B cell (primary cell): Measurements from ENCODE around the gene CASK. TPM values are rescaled to one million over a fixed set of nuclear protein-coding genes. Genes with fewer than 3 reads are reported as not detected.

ENCODE experiments used
- ATAC-seq: fragments of 200-7000 bp; cut with Tn5 transposase; one replicate; pipeline ENCODE4 v1.10.0; 2021; ENCODE audit warnings: low read depth, mild to moderate bottlenecking, moderate number of reproducible peaks, moderate library complexity
- CTCF ChIA-PET: fragments of 350-600 bp; sonication (Branson Sonifier 250); formaldehyde crosslinking; loops from one replicate; lab custom pipeline; 2021; ENCODE audit warnings: antibody characterized with exemption, inconsistent platforms; lab: Charles Lee
- POLR2A ChIA-PET: fragments of 350-600 bp; sonication (Branson Sonifier 250); formaldehyde crosslinking; loops from one replicate; lab custom pipeline; 2021; ENCODE audit warnings: antibody characterized with exemption; lab: Charles Lee
- DNase-seq: peaks from one replicate; pipeline ENCODE4 v3.0.0; 2013
- H2AFZ ChIP-seq: 2 replicates; pipeline ENCODE4 v1.6.1; 2012; ENCODE audit warnings: mild to moderate bottlenecking, low read depth, low read length; ENCODE audit not compliant: insufficient read depth, poor library complexity, severe bottlenecking
- H3K27ac ChIP-seq, 2 donors: 1 replicate in 1 of 2; 2 replicates in 1 of 2; pipeline ENCODE4 v1.5.1; 2012 to 2013; ENCODE audit warnings: low read length in 2 of 2, mild to moderate bottlenecking in 2 of 2, moderate library complexity in 1 of 2
- H3K27me3 ChIP-seq, 4 experiments: fragments of 200-600 bp in 1 of 4; sonication (generic) in 1 of 4; replicated peaks in 1 of 4; 1 replicate in 2 of 4; 2 replicates in 2 of 4; pipeline versions ENCODE4 v1.6.1 to v1.7.0; 2013 to 2016; ENCODE audit warnings: low read length in 3 of 4, mild to moderate bottlenecking in 2 of 4, mixed read lengths in 1 of 4, moderate library complexity in 1 of 4; ENCODE audit not compliant: insufficient read depth in 4 of 4, control insufficient read depth in 3 of 4; ENCODE audit errors: control extremely low read depth in 1 of 4
- H3K36me3 ChIP-seq, 2 experiments: replicated peaks in 1 of 2; 1 replicate in 1 of 2; 2 replicates in 1 of 2; pipeline versions ENCODE4 v1.6.1 to v1.7.1; 2013; ENCODE audit warnings: low read length in 1 of 2; ENCODE audit not compliant: insufficient read depth in 2 of 2, control insufficient read depth in 1 of 2; ENCODE audit errors: control extremely low read depth in 1 of 2, extremely low read depth in 1 of 2
- H3K4me1 ChIP-seq, 2 donors: fragments of 200-600 bp in 1 of 2; sonication (generic) in 1 of 2; 1 replicate in 1 of 2; 2 replicates in 1 of 2; pipeline versions ENCODE4 v1.5.1 to v1.6.1; 2013 to 2017; ENCODE audit warnings: low read length in 2 of 2; ENCODE audit not compliant: control insufficient read depth in 2 of 2, insufficient read depth in 2 of 2
- H3K4me2 ChIP-seq: replicated peaks from 2 replicates; pipeline ENCODE3; 2012; ENCODE audit warnings: mild to moderate bottlenecking, low read depth, low read length; ENCODE audit not compliant: poor library complexity, severe bottlenecking
- H3K4me3 ChIP-seq, 5 experiments: fragments of 200-600 bp in 1 of 5; sonication (generic) in 1 of 5; 1 replicate in 3 of 5; 2 replicates in 2 of 5; pipeline versions ENCODE4 v1.5.1 to v1.7.0; 2011 to 2016; ENCODE audit warnings: low read length in 4 of 5, mild to moderate bottlenecking in 4 of 5, low read depth in 2 of 5, control low read depth in 1 of 5, moderate library complexity in 1 of 5; ENCODE audit not compliant: insufficient read depth in 1 of 5; ENCODE audit errors: control extremely low read depth in 1 of 5, extremely low read depth in 1 of 5
- H3K79me2 ChIP-seq: fragments of 200-600 bp; sonication (generic); one replicate; pipeline ENCODE4 v1.6.0; 2016; ENCODE audit warnings: low read length; ENCODE audit not compliant: control insufficient read depth, insufficient read depth
- H3K9ac ChIP-seq: fragments of 200-600 bp; sonication (generic); 2 replicates; pipeline ENCODE4 v1.6.1; 2017; ENCODE audit warnings: mild to moderate bottlenecking, low read length, moderate library complexity
- H3K9me3 ChIP-seq, 3 donors: one replicate each; pipeline versions ENCODE4 v1.6.1 to v1.7.1; 2013; ENCODE audit warnings: low read length in 2 of 3; ENCODE audit not compliant: control insufficient read depth in 2 of 3, insufficient read depth in 1 of 3; ENCODE audit errors: control extremely low read depth in 1 of 3
- H4K20me1 ChIP-seq: 2 replicates; pipeline ENCODE4 v1.6.0; 2012; ENCODE audit warnings: mild to moderate bottlenecking, low read length; ENCODE audit not compliant: insufficient read depth, control insufficient read depth, poor library complexity, severe bottlenecking
- H3K27ac Mint-ChIP-seq: one replicate; pipeline ENCODE4 v1.8.0; 2021; ENCODE audit warnings: mixed read lengths
- H3K27me3 Mint-ChIP-seq: one replicate; pipeline ENCODE4 v1.8.0; 2021; ENCODE audit warnings: mixed read lengths
- H3K4me1 Mint-ChIP-seq: one replicate; pipeline ENCODE4 v1.8.0; 2021; ENCODE audit warnings: mixed read lengths
- H3K4me3 Mint-ChIP-seq: one replicate; pipeline ENCODE4 v1.8.0; 2021; ENCODE audit warnings: mixed read lengths
- H3K9me3 Mint-ChIP-seq: one replicate; pipeline ENCODE4 v1.8.0; 2022; ENCODE audit warnings: mixed read lengths; ENCODE audit not compliant: insufficient read depth
- CTCF ChIP-seq: fragments of 200-600 bp; IDR thresholded peaks from one replicate; pipeline ENCODE4 v1.8.0; 2022; ENCODE audit warnings: antibody characterized with exemption, mild to moderate bottlenecking
- EZH2 ChIP-seq: IDR thresholded peaks from 2 replicates; pipeline ENCODE4 v1.6.1; 2012; ENCODE audit warnings: borderline replicate concordance, low read depth, mild to moderate bottlenecking, moderate library complexity, low read length; ENCODE audit not compliant: insufficient read depth, poor library complexity, severe bottlenecking
- WGBS: methylation state at CpG from one replicate; pipeline ENCODE4 v1.1.5; 2013; ENCODE audit warnings: missing lambda C conversion rate; ENCODE audit not compliant: insufficient coverage; 5-methylcytosine and 5-hydroxymethylcytosine counted together
- intact Hi-C: fragments of 100-400 bp; cut with micrococcal nuclease; formaldehyde crosslinking; loops from one replicate; pipeline ENCODE4 v1.10.0; 2022
- polyA plus RNA-seq: library from polyadenylated mRNA; depleted of rRNA; stranded (reverse); fragments of >200 nt; gene quantifications from 2 replicates; pipeline ENCODE4 v1.2.3, GENCODE V29; 2012
- total RNA-seq, 2 donors: library from RNA; stranded (reverse); fragments of 120-200 nt in 1 of 2; gene quantifications; 1 replicate in 1 of 2; 2 replicates in 1 of 2; pipeline versions ENCODE4 v1.2.3 to v1.2.4, GENCODE V29; 2013 to 2022

The CASK gene
- total and polyA plus RNA-seq, 2 donors (not counting 1 experiment from before 2014, with no cell fraction given) = 14.2 to 50.4 TPM

DNA sequence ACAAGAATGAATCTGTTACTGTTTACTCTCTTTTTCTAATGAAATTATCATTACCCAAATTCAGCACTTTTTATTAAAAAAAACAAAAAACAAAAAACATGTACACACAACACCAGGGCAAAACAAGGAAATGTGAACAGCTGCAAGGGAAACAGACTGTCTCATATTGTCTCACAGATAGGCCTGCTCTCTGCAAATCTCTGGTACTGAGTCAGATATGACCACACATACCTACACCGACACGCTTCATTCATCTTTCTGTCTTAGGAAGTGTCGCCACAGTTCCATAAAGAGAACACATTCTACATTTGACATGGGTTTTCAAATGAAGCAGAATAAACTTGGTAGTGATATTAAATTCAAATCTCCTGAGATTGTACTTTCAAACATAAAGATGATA lies 326.8 kb downstream of the CASK start:
- H3K4me1 ChIP-seq = peaks cover 14 to 28% of the 10 kb centered on the region in 2 donors
- ChIA-PET POLR2A (no interaction called here), CTCF (no interaction called here)
- no peak overlapping the region for H3K4me3 ChIP-seq
- H3K36me3 ChIP-seq = no peaks in the 10 kb centered on the region
- H3K79me2 ChIP-seq = no peaks in the 10 kb centered on the region
- no peak overlapping the region for H2AFZ ChIP-seq
- peaks cover 28% of the 10 kb centered on the region for H3K4me1 Mint-ChIP-seq
- H3K27ac ChIP-seq = peak overlapping the region in 1 of 2 donors; percentile 35
- no peak overlapping the region for H3K9ac ChIP-seq
- H3K4me3 Mint-ChIP-seq = peak overlapping the region; percentile 52
- intact Hi-C loops = no loop called here
- no peaks in the 10 kb centered on the region for H3K27me3 ChIP-seq
- ATAC-seq (peak; percentile 65), DNase-seq (peak; percentile 26)
- H4K20me1 ChIP-seq = no peaks in the 10 kb centered on the region
- peak overlapping the region; percentile 53 for H3K27ac Mint-ChIP-seq
- no peaks in the 10 kb centered on the region for H3K9me3 Mint-ChIP-seq
- no peak overlapping the region for H3K4me2 ChIP-seq
- no peaks in the 10 kb centered on the region for H3K9me3 ChIP-seq
- no peaks in the 10 kb centered on the region for H3K27me3 Mint-ChIP-seq
- TF ChIP-seq EZH2 (no peak), CTCF (no peak)
- no CpG with 5 or more reads among the region's 3 CpGs for WGBS

- Mint-ChIP-seq H3K27me3 (no peaks in the 10 kb centered on the region), H3K4me1 (peaks cover 28% of the 10 kb centered on the region), H3K9me3 (no peaks in the 10 kb centered on the region), H3K27ac (no peak overlapping the region), H3K4me3 (no peak overlapping the region)
- WGBS = 21% methylated on average over 4 of the region's 7 CpGs
- Histone ChIP-seq H3K4me2 (no peak overlapping the region), H2AFZ (no peak overlapping the region), H3K4me1 (peaks cover 14 to 28% of the 10 kb centered on the region in 2 donors), H3K9ac (no peak overlapping the region), H3K27me3 (no peaks in the 10 kb centered on the region), H3K79me2 (no peaks in the 10 kb centered on the region), H3K27ac (no peak overlapping the region), H3K36me3 (no peaks in the 10 kb centered on the region), H3K4me3 (no peak overlapping the region), H3K9me3 (no peaks in the 10 kb centered on the region), H4K20me1 (no peaks in the 10 kb centered on the region)
- ChIA-PET CTCF (no interaction called here), POLR2A (no interaction called here)
- intact Hi-C loops = no loop called here
- ATAC-seq (peak; percentile 28), DNase-seq (no peak)
- TF ChIP-seq EZH2 = no peak
- TF ChIP-seq CTCF = no peak
These were observed 328.7 kb downstream of the CASK start for GRCh38 chrX:41594634-41595033.
